ENCODE measurements around the gene HLTF.
"Not testable (repeated sequence)": the region's sequence is repeated elsewhere in the genome, so short reads cannot be mapped to it uniquely, and the experiment has no call there.

Gene HLTF, protein sequence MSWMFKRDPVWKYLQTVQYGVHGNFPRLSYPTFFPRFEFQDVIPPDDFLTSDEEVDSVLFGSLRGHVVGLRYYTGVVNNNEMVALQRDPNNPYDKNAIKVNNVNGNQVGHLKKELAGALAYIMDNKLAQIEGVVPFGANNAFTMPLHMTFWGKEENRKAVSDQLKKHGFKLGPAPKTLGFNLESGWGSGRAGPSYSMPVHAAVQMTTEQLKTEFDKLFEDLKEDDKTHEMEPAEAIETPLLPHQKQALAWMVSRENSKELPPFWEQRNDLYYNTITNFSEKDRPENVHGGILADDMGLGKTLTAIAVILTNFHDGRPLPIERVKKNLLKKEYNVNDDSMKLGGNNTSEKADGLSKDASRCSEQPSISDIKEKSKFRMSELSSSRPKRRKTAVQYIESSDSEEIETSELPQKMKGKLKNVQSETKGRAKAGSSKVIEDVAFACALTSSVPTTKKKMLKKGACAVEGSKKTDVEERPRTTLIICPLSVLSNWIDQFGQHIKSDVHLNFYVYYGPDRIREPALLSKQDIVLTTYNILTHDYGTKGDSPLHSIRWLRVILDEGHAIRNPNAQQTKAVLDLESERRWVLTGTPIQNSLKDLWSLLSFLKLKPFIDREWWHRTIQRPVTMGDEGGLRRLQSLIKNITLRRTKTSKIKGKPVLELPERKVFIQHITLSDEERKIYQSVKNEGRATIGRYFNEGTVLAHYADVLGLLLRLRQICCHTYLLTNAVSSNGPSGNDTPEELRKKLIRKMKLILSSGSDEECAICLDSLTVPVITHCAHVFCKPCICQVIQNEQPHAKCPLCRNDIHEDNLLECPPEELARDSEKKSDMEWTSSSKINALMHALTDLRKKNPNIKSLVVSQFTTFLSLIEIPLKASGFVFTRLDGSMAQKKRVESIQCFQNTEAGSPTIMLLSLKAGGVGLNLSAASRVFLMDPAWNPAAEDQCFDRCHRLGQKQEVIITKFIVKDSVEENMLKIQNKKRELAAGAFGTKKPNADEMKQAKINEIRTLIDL

GRCh38 chr3:149086232-149086988, at the start of gene HLTF:
HLTF (minus strand) TSS chr3:149086533; CDS start chr3:149086336, 197 bp downstream.
- DNase-seq (ENCODE audit: low read depth): peak; percentile 97

GRCh38 chr3:149134575-149134974, 48.2 kb upstream of the HLTF start:
- DNase-seq (ENCODE audit: low read depth): no peak

DNA sequence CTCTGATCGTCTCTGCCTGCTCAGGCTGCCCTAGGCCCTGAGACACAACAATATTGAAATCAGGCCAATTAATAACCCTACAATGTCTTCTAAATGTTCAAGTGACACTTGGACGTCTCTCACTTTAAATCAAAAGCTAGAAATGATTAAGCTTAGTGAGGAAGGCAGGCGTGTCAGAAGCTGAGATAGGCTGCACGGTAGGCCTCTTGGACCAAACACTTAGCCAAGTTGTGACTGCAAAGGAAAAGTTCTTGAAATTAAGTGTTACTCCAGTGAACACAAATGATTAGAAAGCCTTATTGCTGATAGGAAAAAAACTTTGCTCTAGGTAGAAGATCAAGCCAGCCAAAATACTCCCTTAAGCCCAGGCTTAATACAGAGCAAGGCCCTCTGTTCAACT, 45.3 kb upstream of the HLTF start:
- no peak for DNase-seq (ENCODE audit: low read depth)

DNA sequence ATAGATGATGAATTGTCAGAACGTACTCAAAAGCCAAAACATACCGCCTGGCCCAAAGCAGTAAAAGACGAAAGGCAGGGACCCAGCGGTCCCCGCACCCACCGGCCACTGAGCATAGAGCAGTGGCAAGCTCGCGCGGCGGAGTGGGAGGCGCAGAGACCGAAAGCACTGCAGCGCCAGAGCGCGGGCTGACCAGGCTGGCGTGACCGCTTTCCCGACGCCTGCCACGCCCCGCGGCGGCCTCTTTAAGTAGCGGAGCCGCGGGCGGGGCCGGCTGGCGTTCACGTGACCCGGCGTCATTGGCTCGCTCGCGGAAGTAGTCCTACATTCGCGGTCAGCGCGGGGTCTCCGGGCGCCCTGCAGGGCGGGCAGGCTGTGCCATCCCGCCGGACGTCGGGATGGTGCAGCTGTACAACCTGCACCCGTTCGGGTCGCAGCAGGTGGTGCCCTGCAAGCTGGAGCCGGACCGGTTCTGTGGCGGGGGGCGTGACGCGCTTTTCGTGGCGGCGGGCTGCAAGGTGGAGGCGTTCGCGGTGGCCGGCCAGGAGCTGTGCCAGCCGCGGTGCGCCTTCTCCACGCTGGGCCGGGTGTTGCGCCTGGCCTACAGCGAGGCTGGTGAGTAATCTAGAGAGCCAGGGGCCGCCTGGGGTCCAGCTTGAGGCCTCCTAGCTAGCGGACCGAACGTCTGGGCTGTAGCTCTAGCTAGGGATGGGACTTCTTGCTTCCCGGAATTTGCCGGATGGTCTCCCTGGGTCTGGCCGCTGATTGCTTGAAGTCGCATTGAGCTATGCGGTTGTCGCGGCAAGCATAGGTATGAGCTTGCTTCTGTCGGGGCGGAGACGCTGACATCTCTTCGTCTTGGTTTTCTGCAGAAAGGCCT, 43.2 kb upstream of the HLTF start, which contains the start of gene HPS3:
Gene HPS3, plus strand, starts transcription at position 313 of the 880 bp plus-strand sequence. Its CDS starts 86 bp downstream, at position 399.
- peak; percentile 75 for DNase-seq (ENCODE audit: low read depth)

DNA sequence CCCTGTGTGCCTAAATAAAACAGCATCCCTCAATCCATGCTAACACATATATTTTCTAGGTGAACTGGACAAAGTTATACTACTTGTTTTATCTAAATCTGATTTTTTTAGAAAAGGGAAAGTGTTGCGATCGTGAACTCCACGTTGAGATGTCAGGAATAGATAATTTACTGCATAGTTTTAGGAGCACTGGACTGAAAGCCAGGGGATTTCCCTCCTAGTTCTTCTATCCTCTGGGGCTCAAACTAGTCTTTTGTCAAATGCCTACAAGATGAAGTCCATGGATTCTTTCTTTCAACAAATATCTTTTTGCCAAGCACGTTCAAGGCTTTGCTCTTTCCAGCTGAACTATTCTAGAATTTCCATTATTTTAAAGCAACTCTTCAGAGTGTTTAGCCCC, 42.5 kb upstream of the HLTF start:
- DNase-seq (ENCODE audit: low read depth): no peak

DNA sequence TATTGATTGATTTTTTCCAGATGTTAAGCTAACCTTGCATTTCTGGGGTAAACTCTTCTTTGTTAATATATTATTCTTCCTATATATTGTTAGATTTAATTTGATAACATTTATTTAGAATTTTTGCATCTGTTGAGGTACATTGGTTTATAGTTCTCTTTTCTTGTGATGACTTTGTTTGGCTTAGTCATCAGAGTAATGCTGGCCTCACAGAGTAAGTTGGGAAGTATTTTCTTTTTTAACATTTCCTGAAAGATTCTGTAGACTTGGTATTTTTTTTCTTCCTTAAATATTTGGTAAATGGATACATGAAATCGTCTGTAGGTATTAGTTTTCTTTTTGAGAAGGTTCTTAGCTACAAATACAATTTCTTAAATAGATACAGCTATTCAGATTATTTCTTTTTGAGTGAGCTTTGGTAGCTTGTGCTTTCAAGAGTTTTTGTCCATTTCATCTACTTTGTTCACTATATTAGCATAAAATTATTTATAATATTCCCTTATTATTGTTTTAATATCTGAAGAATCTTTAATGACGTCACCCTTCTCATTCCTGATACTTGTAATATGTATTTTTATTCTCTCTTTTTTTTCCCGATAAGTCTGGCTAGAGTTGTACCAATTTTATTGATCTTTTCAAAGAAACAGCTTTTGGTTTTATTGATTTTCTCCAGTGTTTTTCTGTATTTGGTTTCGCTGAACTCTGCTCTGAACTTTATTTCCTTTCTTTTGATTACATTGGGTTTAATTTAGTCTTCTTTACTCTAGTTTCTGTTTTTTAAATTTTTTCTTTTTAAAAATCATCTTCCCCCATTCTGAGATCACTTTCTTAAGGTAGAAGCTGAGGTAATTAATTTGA, 36.6 kb upstream of the HLTF start:
- no peak for DNase-seq (ENCODE audit: low read depth)

- peak; percentile 33 for DNase-seq (ENCODE audit: low read depth)
Measured at GRCh38 chr3:149120051-149120972, 34.0 kb upstream of the HLTF start.

DNA sequence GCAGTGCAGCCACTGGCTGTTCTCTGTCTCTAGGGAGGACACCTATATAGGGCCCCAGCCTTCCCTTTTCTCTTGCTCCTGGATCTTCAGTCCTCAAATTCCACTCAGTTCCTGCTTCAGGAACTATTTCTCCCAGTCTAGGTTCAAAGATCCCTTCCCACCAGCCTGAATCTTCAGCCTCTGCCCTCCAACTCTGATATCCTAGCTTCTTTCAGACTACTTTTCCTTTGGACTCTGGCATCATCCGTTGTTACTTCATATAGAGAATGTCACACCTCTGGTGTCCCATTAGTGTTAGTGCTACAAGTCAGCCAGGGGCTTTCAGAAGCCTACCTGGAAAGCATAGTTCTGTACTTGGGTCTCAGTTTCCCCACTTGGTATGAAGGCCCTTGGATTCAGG, 33.1 kb upstream of the HLTF start:
- no peak for DNase-seq (ENCODE audit: low read depth)

- no peak for DNase-seq (ENCODE audit: low read depth)
Measured at GRCh38 chr3:149118724-149119123, 32.4 kb upstream of the HLTF start.

- no peak for DNase-seq (ENCODE audit: low read depth)
Measured at GRCh38 chr3:149115114-149115513, 28.8 kb upstream of the HLTF start.

DNA sequence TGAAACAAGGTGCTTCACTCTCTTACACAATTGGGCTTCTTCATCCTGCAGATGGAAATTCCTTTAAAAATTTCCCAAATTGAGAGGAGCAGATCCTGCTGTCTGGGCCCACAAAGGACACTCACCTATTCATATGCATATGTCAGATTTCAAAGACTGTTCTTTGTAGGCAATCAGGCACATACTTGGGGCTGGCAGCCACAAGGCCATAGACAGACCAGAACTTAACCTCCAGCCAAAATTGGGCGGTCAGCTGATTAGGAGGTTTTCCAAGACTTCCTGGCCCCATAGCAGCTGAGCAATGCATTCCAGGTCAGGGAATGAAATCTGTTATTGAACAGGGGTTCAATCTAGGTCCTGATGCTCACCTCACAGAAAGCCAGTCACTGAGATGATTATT, 28.1 kb upstream of the HLTF start:
- DNase-seq (ENCODE audit: low read depth): no peak

DNA sequence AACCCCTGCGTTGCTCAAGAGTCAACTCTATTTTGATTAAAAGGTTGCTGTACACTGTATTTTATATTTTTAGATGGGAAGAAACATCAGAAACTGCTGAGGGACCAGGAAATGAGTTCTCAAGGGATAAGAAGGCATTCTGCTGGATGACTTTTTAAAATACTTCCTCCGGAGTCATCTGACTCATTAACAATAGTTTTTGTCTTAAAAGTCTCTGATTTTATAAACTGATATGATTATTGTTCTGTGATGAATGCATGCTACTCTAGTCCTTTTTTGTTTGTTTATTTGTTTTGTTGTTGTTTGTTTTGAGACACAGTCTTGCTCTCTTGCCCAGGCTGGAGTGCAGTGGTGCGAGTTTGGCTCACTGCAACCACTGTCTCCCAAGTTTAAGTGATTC, 18.2 kb upstream of the HLTF start:
- DNase-seq (ENCODE audit: low read depth): no peak

- DNase-seq (ENCODE audit: low read depth): no peak
Measured at GRCh38 chr3:149101641-149102040, 15.3 kb upstream of the HLTF start.

- no peak for DNase-seq (ENCODE audit: low read depth)
Measured at GRCh38 chr3:149101154-149101553, 14.8 kb upstream of the HLTF start.

DNA sequence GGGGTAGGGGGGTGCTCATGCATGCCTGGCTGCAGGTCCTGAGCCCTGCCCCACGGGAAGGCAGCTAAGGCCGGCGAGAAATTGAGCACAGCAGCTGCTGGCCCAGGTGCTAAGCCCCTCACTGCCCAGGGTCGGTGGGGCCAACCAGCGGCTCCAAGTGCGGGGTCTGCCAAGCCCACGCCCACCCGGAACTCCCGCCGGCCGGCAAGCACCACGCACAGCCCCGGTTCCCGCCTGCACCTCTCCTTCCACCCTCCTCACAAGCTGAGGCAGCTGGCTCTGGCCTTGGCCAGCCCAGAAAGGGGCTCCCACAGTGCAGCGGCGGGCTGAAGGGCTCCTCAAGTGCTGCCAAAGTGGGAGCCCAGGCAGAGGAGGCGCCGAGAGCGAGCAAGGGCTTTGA, 11.7 kb upstream of the HLTF start:
- DNase-seq (ENCODE audit: low read depth): not testable (repeated sequence)

DNA sequence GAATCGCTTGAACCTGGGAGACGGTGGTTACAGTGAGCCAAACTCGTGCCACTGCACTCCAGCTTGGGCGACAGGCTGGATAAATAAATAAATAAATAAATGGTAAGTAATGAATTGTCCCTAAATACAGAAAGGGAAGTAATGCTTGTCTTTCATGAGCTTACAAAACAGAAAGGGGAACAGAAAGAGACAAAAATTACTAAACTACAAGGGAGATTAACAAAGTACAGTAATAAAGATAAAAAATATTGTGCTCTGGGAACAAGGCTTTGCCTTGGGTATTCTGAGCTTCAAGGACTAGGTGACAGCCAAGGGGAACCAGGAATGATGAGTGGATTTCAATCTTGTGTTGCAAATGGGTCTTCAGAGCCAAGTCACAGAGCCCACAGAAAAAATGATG, 9.2 kb upstream of the HLTF start:
- DNase-seq (ENCODE audit: low read depth): no peak

- no peak for DNase-seq (ENCODE audit: low read depth)
Measured at GRCh38 chr3:149091983-149092382, 5.7 kb upstream of the HLTF start.

DNA sequence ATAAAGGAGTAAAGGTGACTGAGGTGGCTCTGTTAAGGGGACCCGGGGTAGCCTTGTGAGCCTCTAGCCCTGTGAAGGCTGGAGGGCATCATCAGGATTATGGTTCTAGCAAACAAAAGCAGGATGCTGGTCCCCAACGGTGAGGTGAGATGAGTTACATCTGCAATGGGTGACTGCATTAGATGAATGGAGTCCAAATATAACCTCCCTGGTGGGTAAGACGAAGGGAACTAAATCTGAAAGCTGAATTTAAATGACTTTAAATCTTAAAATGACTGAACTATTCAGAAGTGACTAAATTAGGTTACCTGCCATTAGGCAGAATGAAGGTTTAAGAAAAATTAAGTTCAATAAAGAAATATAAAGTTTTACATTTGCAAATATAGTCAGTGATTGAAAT, 4.6 kb upstream of the HLTF start:
- no peak for DNase-seq (ENCODE audit: low read depth)

DNA sequence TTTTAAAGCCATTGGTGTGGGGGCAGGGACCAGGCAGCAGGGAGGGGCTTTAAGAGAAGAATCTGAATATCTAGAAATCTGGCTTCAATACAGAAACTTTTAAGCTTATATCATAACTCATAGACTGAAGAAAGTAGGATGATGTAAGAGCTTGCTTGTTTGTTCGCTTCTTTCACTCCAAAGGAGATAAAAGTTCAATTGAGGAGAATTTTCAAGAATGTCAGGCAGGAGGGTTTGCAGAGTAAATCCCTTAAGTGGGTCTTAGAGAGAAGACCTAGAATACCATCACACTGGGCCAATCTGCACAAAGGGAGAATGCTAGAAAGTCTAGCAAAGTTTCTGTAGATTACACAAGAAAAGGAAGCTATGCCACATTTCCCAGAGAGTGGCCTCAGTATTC, 4.1 kb upstream of the HLTF start:
- DNase-seq (ENCODE audit: low read depth): no peak

All from GM04504 (cell line).